ENCODE results near the gene PPIF. TPM values are rescaled to one million over a fixed set of nuclear protein-coding genes. Genes with fewer than 3 reads are reported as not detected.
A peak's percentile ranks its signal among the peaks of the same experiment; 100 is the strongest.

Gene PPIF
- total and polyA plus RNA-seq, 7 donors: 44.6 to 297 (median 85.9) TPM

GRCh38 chr10:79350407-79351154, 3.3 kb downstream of the PPIF start:
- Histone ChIP-seq H3K4me3 (no peak overlapping the region), H3K4me1 (peaks cover 18% of the 10 kb centered on the region), H3K27ac (no peak overlapping the region), H3K27me3 (ENCODE audit: insufficient read depth in 3 of 3, low read length in 2 of 3) (no peaks in the 10 kb centered on the region), H3K9me3 (no peaks in the 10 kb centered on the region), H3K36me3 (ENCODE audit: insufficient read depth in 1 of 2, low read depth in 1 of 2) (peaks cover 3 to 67% of the 10 kb centered on the region in 2 donors)
- DNase-seq (no peak), ATAC-seq (no peak)
- no peak for TF ChIP-seq CTCF (IDR thresholded peaks at IDR 0.05)
- intact Hi-C loops (cut with DNase I): no loop called here
- 91 to 93% (median 91%) methylated on average over 21 of the region's 21 CpGs for WGBS, 3 donors

GRCh38 chr10:79351332-79351731, 4.1 kb downstream of the PPIF start:
- DNase-seq: no peak

GRCh38 chr10:79352035-79352877, 5.0 kb downstream of the PPIF start:
- no peaks in the 10 kb centered on the region for H3K27me3 ChIP-seq (ENCODE audit: insufficient read depth in 3 of 3, low read length in 2 of 3)
- intact Hi-C loops (cut with DNase I): no loop called here
- no peak overlapping the region for H3K4me3 ChIP-seq
- DNase-seq (no peak), ATAC-seq (no peak)
- peaks cover 15% of the 10 kb centered on the region for H3K4me1 ChIP-seq
- 91 to 93% (median 91%) methylated on average over 11 of the region's 11 CpGs for WGBS, 3 donors
- no peaks in the 10 kb centered on the region for H3K9me3 ChIP-seq
- H3K27ac ChIP-seq: no peak overlapping the region
- no peak for TF ChIP-seq CTCF (IDR thresholded peaks at IDR 0.05)
- peaks cover 5 to 76% of the 10 kb centered on the region in 2 donors for H3K36me3 ChIP-seq (ENCODE audit: insufficient read depth in 1 of 2, low read depth in 1 of 2)

More at GRCh38 chr10:79351332-79351731, 4.1 kb downstream of the PPIF start:
- no peaks in the 10 kb centered on the region for H3K9me3 ChIP-seq
- intact Hi-C loops (cut with DNase I): no loop called here
- H3K4me1 ChIP-seq: peaks cover 18% of the 10 kb centered on the region
- TF ChIP-seq CTCF (IDR thresholded peaks at IDR 0.05): no peak
- no peak overlapping the region for H3K4me3 ChIP-seq
- no peak overlapping the region for H3K27ac ChIP-seq
- WGBS, 3 donors: 91 to 95% (median 95%) methylated on average over 13 of the region's 13 CpGs
- H3K36me3 ChIP-seq (ENCODE audit: insufficient read depth in 1 of 2, low read depth in 1 of 2): peaks cover 5 to 74% of the 10 kb centered on the region in 2 donors
- H3K27me3 ChIP-seq (ENCODE audit: insufficient read depth in 3 of 3, low read length in 2 of 3): no peaks in the 10 kb centered on the region
- ATAC-seq: no peak

- Histone ChIP-seq H3K4me3 (no peak overlapping the region), H3K36me3 (ENCODE audit: insufficient read depth in 1 of 2, low read depth in 1 of 2) (peaks cover 5 to 76% of the 10 kb centered on the region in 2 donors), H3K27ac (no peak overlapping the region), H3K27me3 (ENCODE audit: insufficient read depth in 3 of 3, low read length in 2 of 3) (no peaks in the 10 kb centered on the region), H3K4me1 (peaks cover 16% of the 10 kb centered on the region), H3K9me3 (no peaks in the 10 kb centered on the region)
- DNase-seq (peak in 1 of 2 donors; percentile 51), ATAC-seq (peak in 3 of 4 donors; percentile 17 to 40 (median 21))
- 80 to 87% (median 80%) methylated on average over 8 of the region's 8 CpGs for WGBS, 3 donors
- intact Hi-C loops (cut with DNase I): no loop called here
- no peak for TF ChIP-seq CTCF (IDR thresholded peaks at IDR 0.05)
These were observed 5.7 kb downstream of the PPIF start for GRCh38 chr10:79353000-79353406.
